MM.1S (cell line): ENCODE results near the gene IFNK.

Source experiments
- DNase-seq: peaks from one replicate; pipeline ENCODE4 v3.0.0-alpha.2; 2015
- H2AFZ ChIP-seq: fragments of 300-600 bp; sonication (generic); 2 replicates; pipeline ENCODE4 v1.6.0; 2016; ENCODE audit warnings: antibody characterized with exemption, low read length
- H3F3A ChIP-seq: fragments of 300-600 bp; sonication (generic); 2 replicates; pipeline ENCODE4 v1.6.1; 2016; ENCODE audit warnings: mild to moderate bottlenecking, antibody characterized with exemption, low read length, moderate library complexity, mixed read lengths; ENCODE audit not compliant: insufficient read depth
- H3K27ac ChIP-seq: fragments of 300-600 bp; sonication (generic); 2 replicates; pipeline ENCODE4 v1.5.1; 2016; ENCODE audit warnings: mild to moderate bottlenecking, low read length
- H3K27me3 ChIP-seq: fragments of 300-600 bp; sonication (generic); replicated peaks from 2 replicates; pipeline ENCODE4 v1.6.0; 2016; ENCODE audit warnings: low read length; ENCODE audit not compliant: insufficient read depth
- H3K36me3 ChIP-seq: fragments of 300-600 bp; sonication (generic); replicated peaks from 2 replicates; pipeline ENCODE4 v1.6.1; 2016; ENCODE audit warnings: mild to moderate bottlenecking, low read length, mixed read lengths; ENCODE audit not compliant: insufficient read depth
- H3K4me1 ChIP-seq: fragments of 300-600 bp; sonication (generic); 2 replicates; pipeline ENCODE4 v1.6.1; 2016; ENCODE audit warnings: low read length, mixed read lengths
- H3K4me2 ChIP-seq: fragments of 300-600 bp; sonication (generic); 2 replicates; pipeline ENCODE4 v1.6.0; 2016; ENCODE audit warnings: low read depth, low read length
- H3K4me3 ChIP-seq: fragments of 300-600 bp; sonication (generic); 2 replicates; pipeline ENCODE4 v1.5.1; 2016; ENCODE audit warnings: low read length, mixed read lengths
- H3K79me2 ChIP-seq: fragments of 300-600 bp; sonication (generic); 2 replicates; pipeline ENCODE4 v1.6.1; 2016; ENCODE audit warnings: mixed run types, low read length, mixed read lengths
- H3K9ac ChIP-seq: fragments of 300-600 bp; sonication (generic); 2 replicates; pipeline ENCODE4 v1.6.1; 2016; ENCODE audit warnings: low read length, mixed read lengths
- H3K9me2 ChIP-seq: fragments of 300-600 bp; sonication (generic); replicated peaks from 2 replicates; pipeline ENCODE4 v1.6.1; 2016; ENCODE audit warnings: mild to moderate bottlenecking, low read length, mixed read lengths; ENCODE audit not compliant: insufficient read depth
- H3K9me3 ChIP-seq: fragments of 300-600 bp; sonication (generic); replicated peaks from 2 replicates; pipeline ENCODE4 v1.6.1; 2016; ENCODE audit warnings: mild to moderate bottlenecking, low read length, mixed read lengths; ENCODE audit not compliant: insufficient read depth
- H4K20me1 ChIP-seq: fragments of 300-600 bp; sonication (generic); 2 replicates; pipeline ENCODE4 v1.6.1; 2016; ENCODE audit warnings: mild to moderate bottlenecking, low read length, moderate library complexity, mixed read lengths; ENCODE audit not compliant: insufficient read depth
- EZH2 ChIP-seq: fragments of 300-600 bp; sonication (generic); optimal IDR thresholded peaks from 2 replicates; pipeline ENCODE3; 2017; ENCODE audit warnings: low read depth, mild to moderate bottlenecking, antibody characterized with exemption, low read length, mixed read lengths
- EZH2phosphoT487 ChIP-seq: fragments of 300-600 bp; sonication (generic); IDR thresholded peaks from 2 replicates; pipeline ENCODE4 v1.6.1; 2018; ENCODE audit warnings: antibody characterized with exemption, low read length
- TF ChIP-seq, protein P1 (sequence below): fragments of 300-600 bp; sonication (generic); IDR thresholded peaks from 2 replicates; pipeline ENCODE4 v1.5.1; 2016; ENCODE audit warnings: antibody characterized with exemption, low read length, mixed read lengths

Gene IFNK

DNA sequence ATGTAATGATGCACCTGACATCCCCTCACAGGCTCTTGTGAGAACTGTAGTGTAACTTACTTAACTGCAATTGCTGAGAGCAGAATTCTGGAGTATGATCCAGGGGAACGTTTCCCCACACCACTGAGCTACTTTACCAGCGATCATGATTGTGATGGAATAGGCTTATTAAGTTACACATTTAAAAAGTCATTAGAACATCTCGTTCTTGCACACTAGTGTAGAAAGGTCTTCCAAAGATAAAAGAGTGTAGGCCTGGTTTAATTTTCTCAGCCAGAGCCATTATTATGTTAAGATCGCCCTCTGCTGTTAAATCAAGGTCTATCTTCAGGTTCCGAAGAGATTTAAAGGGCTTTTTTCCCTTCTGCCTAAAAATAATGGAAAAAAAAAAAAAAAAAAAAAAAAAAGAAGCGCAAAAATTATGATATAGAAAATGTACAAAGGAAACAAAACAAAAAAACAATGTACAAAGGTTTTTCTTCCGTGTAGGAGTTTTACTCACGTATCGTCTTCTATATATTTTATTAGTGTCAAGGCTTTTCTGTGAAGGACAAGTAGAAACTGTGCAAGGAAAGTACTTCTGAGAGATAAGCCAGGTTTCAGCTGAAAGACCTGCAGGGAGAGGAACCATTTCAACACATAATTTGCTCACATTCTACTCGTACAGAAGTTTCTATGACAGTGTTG, 24.1 kb downstream of the IFNK start:
- Histone ChIP-seq H3K9me3 (no peaks in the 10 kb centered on the region), H4K20me1 (no peaks in the 10 kb centered on the region), H3K36me3 (no peaks in the 10 kb centered on the region), H3K4me1 (no peaks in the 10 kb centered on the region), H3F3A (no peaks in the 10 kb centered on the region), H3K27ac (no peak overlapping the region), H2AFZ (no peak overlapping the region), H3K9ac (no peak overlapping the region), H3K4me3 (no peak overlapping the region), H3K79me2 (no peaks in the 10 kb centered on the region), H3K4me2 (no peak overlapping the region), H3K9me2 (no peaks in the 10 kb centered on the region), H3K27me3 (no peaks in the 10 kb centered on the region)
- TF ChIP-seq, protein P1, sequence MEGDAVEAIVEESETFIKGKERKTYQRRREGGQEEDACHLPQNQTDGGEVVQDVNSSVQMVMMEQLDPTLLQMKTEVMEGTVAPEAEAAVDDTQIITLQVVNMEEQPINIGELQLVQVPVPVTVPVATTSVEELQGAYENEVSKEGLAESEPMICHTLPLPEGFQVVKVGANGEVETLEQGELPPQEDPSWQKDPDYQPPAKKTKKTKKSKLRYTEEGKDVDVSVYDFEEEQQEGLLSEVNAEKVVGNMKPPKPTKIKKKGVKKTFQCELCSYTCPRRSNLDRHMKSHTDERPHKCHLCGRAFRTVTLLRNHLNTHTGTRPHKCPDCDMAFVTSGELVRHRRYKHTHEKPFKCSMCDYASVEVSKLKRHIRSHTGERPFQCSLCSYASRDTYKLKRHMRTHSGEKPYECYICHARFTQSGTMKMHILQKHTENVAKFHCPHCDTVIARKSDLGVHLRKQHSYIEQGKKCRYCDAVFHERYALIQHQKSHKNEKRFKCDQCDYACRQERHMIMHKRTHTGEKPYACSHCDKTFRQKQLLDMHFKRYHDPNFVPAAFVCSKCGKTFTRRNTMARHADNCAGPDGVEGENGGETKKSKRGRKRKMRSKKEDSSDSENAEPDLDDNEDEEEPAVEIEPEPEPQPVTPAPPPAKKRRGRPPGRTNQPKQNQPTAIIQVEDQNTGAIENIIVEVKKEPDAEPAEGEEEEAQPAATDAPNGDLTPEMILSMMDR = 0 out of 2 replicates have a peak, but pooled peaks have one; percentile 25
- TF ChIP-seq EZH2 (no peak), EZH2phosphoT487 (no peak)
- peak; percentile 6 for DNase-seq

DNA sequence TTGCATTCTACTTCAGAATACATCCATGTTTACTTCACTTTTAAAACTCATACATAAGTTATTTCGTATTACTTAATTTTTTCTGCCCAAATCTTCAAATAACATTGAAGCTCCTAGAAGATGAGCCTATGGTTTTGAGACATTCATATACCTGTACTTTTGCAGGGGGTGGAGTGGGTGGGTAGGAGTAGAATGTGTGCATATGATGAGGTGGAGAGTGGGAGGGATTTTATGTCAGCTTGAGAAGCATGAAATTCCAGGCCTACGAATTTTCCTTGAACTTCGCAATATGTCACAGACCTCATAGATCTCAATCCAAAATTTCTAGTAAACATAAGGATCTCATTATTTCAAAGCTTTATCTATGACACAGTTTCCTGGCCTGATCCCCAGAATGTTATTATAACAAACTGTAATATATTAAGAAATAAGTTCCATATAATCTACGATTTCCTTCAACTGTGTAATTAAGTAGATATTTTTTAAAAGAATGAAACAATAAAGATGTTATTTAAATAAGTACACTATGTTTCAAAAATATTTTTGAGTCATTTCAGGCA, 25.2 kb downstream of the IFNK start:
- Histone ChIP-seq H3K4me3 (no peak overlapping the region), H3K79me2 (no peaks in the 10 kb centered on the region), H2AFZ (no peak overlapping the region), H3K9me2 (no peaks in the 10 kb centered on the region), H4K20me1 (no peaks in the 10 kb centered on the region), H3K27ac (no peak overlapping the region), H3K36me3 (no peaks in the 10 kb centered on the region), H3K27me3 (no peaks in the 10 kb centered on the region), H3F3A (no peaks in the 10 kb centered on the region), H3K4me1 (no peaks in the 10 kb centered on the region), H3K4me2 (no peak overlapping the region), H3K9me3 (no peaks in the 10 kb centered on the region), H3K9ac (no peak overlapping the region)
- TF ChIP-seq EZH2phosphoT487 (no peak), EZH2 (no peak)
- TF ChIP-seq, protein P1 = no peak
- DNase-seq = no peak

DNA sequence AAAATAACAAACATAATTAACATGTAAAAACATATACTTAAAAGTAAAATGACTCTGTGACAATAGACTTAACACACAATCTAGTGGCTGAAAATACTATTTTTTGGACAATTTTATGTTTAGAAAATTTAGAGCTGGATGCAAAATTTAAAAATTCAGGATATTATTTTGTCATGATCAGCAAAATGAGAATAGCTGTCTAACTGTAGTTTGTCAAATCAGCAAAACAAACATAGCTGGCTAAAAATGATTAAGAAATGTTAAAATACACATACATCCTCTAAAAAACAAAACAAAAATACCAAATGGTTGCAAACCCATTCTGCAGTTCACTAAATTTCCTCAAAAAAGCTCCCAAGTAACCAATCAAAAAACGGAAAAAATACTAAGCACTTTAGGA, 30.6 kb downstream of the IFNK start:
- Histone ChIP-seq H3K9ac (no peak overlapping the region), H3K79me2 (no peaks in the 10 kb centered on the region), H3K4me1 (no peaks in the 10 kb centered on the region), H3K9me3 (no peaks in the 10 kb centered on the region), H3K9me2 (no peaks in the 10 kb centered on the region), H3K4me3 (no peak overlapping the region), H3K27ac (no peak overlapping the region), H2AFZ (no peak overlapping the region), H3K4me2 (no peak overlapping the region), H3F3A (no peaks in the 10 kb centered on the region), H3K27me3 (no peaks in the 10 kb centered on the region), H3K36me3 (no peaks in the 10 kb centered on the region), H4K20me1 (no peaks in the 10 kb centered on the region)
- TF ChIP-seq, protein P1 = no peak
- TF ChIP-seq EZH2phosphoT487 (no peak), EZH2 (no peak)
- no peak for DNase-seq
